ENCODE data around the gene GNG8.

GNG8 gene

DNA sequence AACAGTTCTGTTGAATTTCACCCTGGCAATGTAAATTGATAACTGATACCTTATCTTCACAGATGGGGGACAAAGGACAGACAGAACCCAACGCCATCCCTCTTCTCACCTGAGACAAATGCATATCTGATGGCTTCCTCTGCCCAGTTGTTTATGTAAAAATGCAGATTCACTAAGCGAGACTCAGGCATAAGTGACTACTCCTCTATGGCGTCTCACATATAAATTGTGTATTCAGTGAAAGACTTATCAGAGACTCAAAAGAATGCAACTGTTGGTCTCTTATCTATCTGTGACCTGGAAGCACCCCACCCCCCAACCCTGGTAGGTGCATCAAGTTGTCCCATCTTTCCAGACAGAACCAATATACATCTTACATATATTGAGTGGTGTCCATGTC lies 48.1 kb downstream of the GNG8 start:
- DNase-seq, result no peak
- H3K4me3 ChIP-seq (ENCODE audit: low read length), result no peak overlapping the region
- H2AFZ ChIP-seq (ENCODE audit: low read length), result no peak overlapping the region
- no peak overlapping the region for H3K9ac ChIP-seq (ENCODE audit: low read length)
- no peaks in the 10 kb centered on the region for H3F3A ChIP-seq (ENCODE audit: insufficient read depth, low read length)
- no peaks in the 10 kb centered on the region for H4K20me1 ChIP-seq (ENCODE audit: insufficient read depth, low read length)
- no peaks in the 10 kb centered on the region for H3K9me3 ChIP-seq (replicated peaks; ENCODE audit: insufficient read depth, low read length)
- H3K9me2 ChIP-seq (replicated peaks; ENCODE audit: insufficient read depth, low read length), result no peaks in the 10 kb centered on the region
- no peak overlapping the region for H3K27ac ChIP-seq (ENCODE audit: low read length)
- H3K36me3 ChIP-seq (replicated peaks; ENCODE audit: insufficient read depth, low read length), result no peaks in the 10 kb centered on the region
- no peak for TF ChIP-seq CTCF (IDR thresholded peaks at IDR 0.05; ENCODE audit: low read length)
- TF ChIP-seq EZH2 (optimal IDR thresholded peaks at IDR 0.05; ENCODE audit: low read depth, low read length), result no peak
- TF ChIP-seq EZH2phosphoT487 (IDR thresholded peaks at IDR 0.05; ENCODE audit: low read length), result no peak
- H3K4me1 ChIP-seq (ENCODE audit: low read length), result no peaks in the 10 kb centered on the region
- H3K79me2 ChIP-seq (ENCODE audit: low read length), result no peaks in the 10 kb centered on the region
- H3K4me2 ChIP-seq (ENCODE audit: low read depth, low read length), result no peak overlapping the region
- H3K27me3 ChIP-seq (replicated peaks; ENCODE audit: insufficient read depth, low read length), result no peaks in the 10 kb centered on the region

GRCh38 chr19:46586294-46586693 lies 49.7 kb downstream of the GNG8 start:
- H3K36me3 ChIP-seq (replicated peaks; ENCODE audit: insufficient read depth, low read length), result no peaks in the 10 kb centered on the region
- no peaks in the 10 kb centered on the region for H3K27me3 ChIP-seq (replicated peaks; ENCODE audit: insufficient read depth, low read length)
- TF ChIP-seq EZH2phosphoT487 (IDR thresholded peaks at IDR 0.05; ENCODE audit: low read length) (no peak), CTCF (IDR thresholded peaks at IDR 0.05; ENCODE audit: low read length) (no peak), EZH2 (optimal IDR thresholded peaks at IDR 0.05; ENCODE audit: low read depth, low read length) (no peak)
- H3K79me2 ChIP-seq (ENCODE audit: low read length), result no peaks in the 10 kb centered on the region
- DNase-seq, result no peak
- no peaks in the 10 kb centered on the region for H3K9me3 ChIP-seq (replicated peaks; ENCODE audit: insufficient read depth, low read length)
- H2AFZ ChIP-seq (ENCODE audit: low read length), result no peak overlapping the region
- H3K4me3 ChIP-seq (ENCODE audit: low read length), result no peak overlapping the region
- H3K27ac ChIP-seq (ENCODE audit: low read length), result no peak overlapping the region
- no peaks in the 10 kb centered on the region for H3F3A ChIP-seq (ENCODE audit: insufficient read depth, low read length)
- H3K9me2 ChIP-seq (replicated peaks; ENCODE audit: insufficient read depth, low read length), result no peaks in the 10 kb centered on the region
- no peak overlapping the region for H3K4me2 ChIP-seq (ENCODE audit: low read depth, low read length)
- H3K4me1 ChIP-seq (ENCODE audit: low read length), result no peaks in the 10 kb centered on the region
- H4K20me1 ChIP-seq (ENCODE audit: insufficient read depth, low read length), result no peaks in the 10 kb centered on the region
- no peak overlapping the region for H3K9ac ChIP-seq (ENCODE audit: low read length)

DNA sequence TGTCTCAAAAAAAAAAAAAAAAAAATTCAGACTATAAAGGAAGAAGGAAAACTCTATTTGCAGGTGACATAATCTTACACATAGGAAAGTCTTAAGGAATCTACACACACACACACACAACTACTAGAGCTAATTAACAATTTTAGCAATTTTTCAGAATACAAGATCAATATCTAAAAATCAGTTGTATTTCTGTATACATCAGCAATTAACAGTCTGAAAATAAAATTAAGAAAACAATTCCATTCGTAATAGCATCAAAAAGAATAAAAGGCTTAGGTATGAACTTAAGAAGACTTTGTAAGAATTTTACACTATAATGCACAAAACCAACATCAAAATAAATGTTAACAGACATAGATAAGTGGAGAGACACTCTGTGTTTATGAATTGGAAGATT lies 50.5 kb downstream of the GNG8 start:
- no peak overlapping the region for H3K4me2 ChIP-seq (ENCODE audit: low read depth, low read length)

More for the DNA sequence above, 50.5 kb downstream of the GNG8 start:
- H3K9me2 ChIP-seq (replicated peaks; ENCODE audit: insufficient read depth, low read length), result no peaks in the 10 kb centered on the region
- H3K36me3 ChIP-seq (replicated peaks; ENCODE audit: insufficient read depth, low read length), result no peaks in the 10 kb centered on the region
- H3K9ac ChIP-seq (ENCODE audit: low read length), result no peak overlapping the region
- H3K4me3 ChIP-seq (ENCODE audit: low read length), result no peak overlapping the region
- H3K27ac ChIP-seq (ENCODE audit: low read length), result no peak overlapping the region
- H3K79me2 ChIP-seq (ENCODE audit: low read length), result no peaks in the 10 kb centered on the region
- H4K20me1 ChIP-seq (ENCODE audit: insufficient read depth, low read length), result no peaks in the 10 kb centered on the region
- no peak for DNase-seq
- no peaks in the 10 kb centered on the region for H3K4me1 ChIP-seq (ENCODE audit: low read length)
- no peaks in the 10 kb centered on the region for H3K27me3 ChIP-seq (replicated peaks; ENCODE audit: insufficient read depth, low read length)
- H3K9me3 ChIP-seq (replicated peaks; ENCODE audit: insufficient read depth, low read length), result no peaks in the 10 kb centered on the region
- H2AFZ ChIP-seq (ENCODE audit: low read length), result no peak overlapping the region
- H3F3A ChIP-seq (ENCODE audit: insufficient read depth, low read length), result no peaks in the 10 kb centered on the region
- TF ChIP-seq EZH2phosphoT487 (IDR thresholded peaks at IDR 0.05; ENCODE audit: low read length), result no peak
- TF ChIP-seq EZH2 (optimal IDR thresholded peaks at IDR 0.05; ENCODE audit: low read depth, low read length), result no peak
- no peak for TF ChIP-seq CTCF (IDR thresholded peaks at IDR 0.05; ENCODE audit: low read length)

Measured in MM.1S (cell line).